ENCODE results near the gene ENG. TPM values are rescaled to one million over a fixed set of nuclear protein-coding genes. Genes with fewer than 3 reads are reported as not detected.
"Not testable (repeated sequence)": the region's sequence is repeated elsewhere in the genome, so short reads cannot be mapped to it uniquely, and the experiment has no call there.

The ENG gene
- total RNA-seq, 3 donors from 2014 or later, result 10.7 to 20.3 (median 14.8) TPM

DNA sequence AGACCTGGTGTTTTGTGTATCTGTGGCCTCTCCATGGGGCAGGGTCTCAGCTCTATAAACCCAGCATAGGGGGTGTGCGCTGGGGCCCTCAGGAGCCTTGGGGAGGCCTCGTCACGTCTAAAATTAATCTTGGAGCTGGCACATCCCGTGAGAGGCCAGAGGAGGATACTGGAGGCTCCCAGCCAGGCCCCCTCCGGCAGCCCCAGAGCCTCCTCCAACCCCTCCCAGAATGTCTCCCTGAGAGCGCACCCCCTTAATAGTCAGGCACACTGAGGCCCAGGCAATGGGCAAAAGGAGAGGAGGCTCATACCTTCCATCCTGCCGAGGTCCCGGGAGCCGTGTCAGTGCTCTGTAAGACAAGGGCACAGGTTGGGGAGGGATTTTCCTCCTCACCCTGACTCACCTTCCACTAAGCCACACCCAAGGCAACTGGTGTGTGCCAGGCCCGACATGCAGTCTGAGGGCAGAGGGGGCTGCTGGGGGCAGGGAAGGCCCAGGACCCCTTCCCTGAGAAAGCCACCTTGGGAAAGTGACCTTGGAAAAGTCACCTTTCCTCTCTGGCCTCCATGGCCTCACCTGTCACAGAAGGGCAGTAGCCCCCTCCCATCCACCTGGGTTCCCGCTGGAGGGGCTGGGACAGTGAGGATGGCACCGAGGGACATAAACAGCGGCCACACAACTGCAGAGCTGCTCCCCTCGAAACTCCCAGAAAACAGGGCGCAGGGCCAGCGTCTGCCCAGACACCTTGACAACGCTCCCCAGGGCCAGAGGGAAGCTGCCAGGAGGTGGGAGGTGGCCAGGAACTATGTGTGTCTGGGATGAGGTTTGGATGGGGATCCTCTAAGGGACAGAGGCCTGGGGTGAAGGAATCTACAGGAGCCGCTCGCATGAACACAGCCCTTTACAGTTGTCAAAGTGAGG is 20.1 kb upstream of the ENG start:
- Mint-ChIP-seq H3K36me3 (ENCODE audit: insufficient read depth) (peaks cover 2% of the 10 kb centered on the region), H3K4me1 (ENCODE audit: low read depth) (peaks cover 2% of the 10 kb centered on the region), H3K9me3 (no peaks in the 10 kb centered on the region), H3K4me3 (no peak overlapping the region), H3K27me3 (ENCODE audit: low read depth) (no peaks in the 10 kb centered on the region)
- DNase-seq (no peak), ATAC-seq (no peak)

DNA sequence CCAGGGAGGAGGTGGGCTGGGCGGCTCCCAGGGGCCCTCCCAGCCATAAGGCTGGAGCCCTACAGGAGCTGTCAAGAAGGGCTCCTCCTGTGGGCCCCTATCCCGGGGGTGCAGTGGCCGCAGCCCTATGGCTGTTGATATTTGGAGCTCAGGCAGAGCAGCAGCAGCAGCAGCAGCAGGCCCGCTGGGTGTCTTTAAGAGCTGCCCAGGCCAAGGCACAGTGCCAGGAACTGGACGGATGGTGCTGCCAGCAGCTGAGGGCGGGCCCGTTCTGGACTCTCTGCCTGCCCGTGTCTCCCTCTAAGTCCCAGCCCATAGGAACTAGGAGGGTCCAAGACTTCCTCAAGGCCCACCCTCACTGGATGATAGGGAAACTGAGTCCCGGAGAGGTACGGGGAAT is 19.4 kb upstream of the ENG start:
- ATAC-seq (no peak), DNase-seq (no peak)
- Mint-ChIP-seq H3K36me3 (ENCODE audit: insufficient read depth) (peaks cover 2% of the 10 kb centered on the region), H3K4me3 (no peak overlapping the region), H3K27me3 (ENCODE audit: low read depth) (no peaks in the 10 kb centered on the region), H3K9me3 (no peaks in the 10 kb centered on the region), H3K4me1 (ENCODE audit: low read depth) (peaks cover 2% of the 10 kb centered on the region)

DNA sequence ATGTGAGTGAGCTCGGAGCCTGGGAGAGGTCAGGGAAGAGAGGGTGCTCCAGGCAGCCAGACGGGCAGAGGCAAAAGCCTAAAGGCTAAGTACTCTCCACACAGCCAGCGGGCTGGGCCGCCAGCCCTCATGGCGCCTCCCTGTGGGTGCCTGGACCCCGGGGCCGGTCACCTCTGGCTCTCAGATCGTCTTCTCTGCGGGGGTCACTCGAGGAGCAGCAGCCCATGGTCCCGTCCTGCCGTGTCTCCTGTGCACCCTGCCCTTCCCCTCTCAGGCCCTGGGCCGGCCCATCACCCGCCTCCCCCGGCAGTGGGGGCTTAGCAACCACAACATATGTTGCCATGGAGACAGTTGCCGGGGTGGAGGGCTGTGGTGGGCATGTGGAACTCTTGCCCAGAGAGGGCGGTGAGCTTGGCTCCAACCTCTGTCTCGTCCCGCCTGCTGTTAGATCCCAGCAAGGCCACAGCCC is 18.8 kb upstream of the ENG start:
- H3K27me3 Mint-ChIP-seq (ENCODE audit: low read depth), result no peaks in the 10 kb centered on the region
- H3K36me3 Mint-ChIP-seq (ENCODE audit: insufficient read depth), result peaks cover 2% of the 10 kb centered on the region
- H3K4me1 Mint-ChIP-seq (ENCODE audit: low read depth), result peaks cover 2% of the 10 kb centered on the region
- ATAC-seq (no peak), DNase-seq (no peak)
- no peak overlapping the region for H3K4me3 Mint-ChIP-seq
- H3K9me3 Mint-ChIP-seq, result no peaks in the 10 kb centered on the region

DNA sequence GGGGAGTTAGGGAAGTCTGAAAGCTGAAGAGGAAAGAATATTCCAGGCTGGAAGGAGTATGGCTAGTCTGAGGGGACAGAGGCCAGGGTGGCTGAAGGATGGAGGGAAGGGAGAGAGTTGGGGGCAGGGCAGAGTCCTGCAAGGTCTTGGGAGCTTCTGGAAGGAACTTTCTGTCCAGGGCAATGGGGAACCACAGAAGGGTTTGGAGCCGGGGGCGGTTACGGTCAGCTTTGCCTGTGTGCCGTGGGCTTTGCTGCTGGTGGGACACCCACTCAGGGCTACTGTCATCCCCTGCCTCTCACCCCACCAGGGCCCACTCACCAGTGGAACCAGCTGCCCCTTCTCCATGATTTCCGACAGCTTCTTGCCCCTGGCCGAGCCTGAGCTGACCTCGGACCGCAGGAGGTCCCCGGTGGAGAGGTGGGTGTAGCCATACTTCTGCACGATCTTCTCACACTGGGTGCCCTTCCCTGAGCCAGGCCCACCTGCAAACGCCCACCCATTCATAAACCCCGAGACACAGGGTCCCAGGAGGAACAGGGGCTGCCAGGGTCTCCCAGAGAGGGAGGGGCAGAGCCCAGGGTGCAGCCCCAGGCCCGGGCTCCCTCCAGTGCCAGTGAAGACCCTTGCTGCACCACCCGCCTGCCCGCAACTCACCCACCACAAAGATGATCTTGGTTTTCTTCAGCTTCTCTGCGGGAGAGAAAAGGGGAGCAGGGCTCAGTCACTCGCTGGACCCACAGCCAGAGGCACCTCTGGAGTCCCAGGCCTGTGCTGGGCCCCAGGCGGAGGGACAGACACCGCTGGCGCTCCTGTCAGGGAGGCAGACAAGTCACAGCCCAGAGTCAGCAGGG is 18.1 kb upstream of the ENG start:
- DNase-seq (no peak), ATAC-seq (no peak)
- no peaks in the 10 kb centered on the region for H3K27me3 Mint-ChIP-seq (ENCODE audit: low read depth)
- H3K4me1 Mint-ChIP-seq (ENCODE audit: low read depth), result peaks cover 2% of the 10 kb centered on the region
- H3K9me3 Mint-ChIP-seq, result no peaks in the 10 kb centered on the region
- peaks cover 2% of the 10 kb centered on the region for H3K36me3 Mint-ChIP-seq (ENCODE audit: insufficient read depth)
- no peak overlapping the region for H3K4me3 Mint-ChIP-seq

DNA sequence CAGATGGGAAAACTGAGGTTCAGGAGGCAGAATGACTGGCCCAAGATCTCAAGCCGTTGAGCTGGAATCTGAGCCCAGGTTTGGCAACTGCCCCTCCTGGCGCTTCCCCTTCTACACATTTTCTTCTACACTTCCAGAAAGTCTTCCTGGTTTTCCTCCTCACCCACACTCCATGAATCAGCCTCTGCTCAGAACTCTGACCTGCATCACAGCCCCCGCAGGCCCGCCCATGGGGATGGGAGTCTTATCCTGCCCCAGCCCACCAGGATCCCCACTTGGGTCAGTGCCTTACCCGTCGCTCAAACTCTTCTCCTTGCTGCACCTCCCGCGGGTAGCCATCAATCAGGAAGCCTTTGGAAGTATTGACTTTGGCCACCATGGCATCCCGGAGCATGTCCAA is 17.1 kb upstream of the ENG start:
- peaks cover 2% of the 10 kb centered on the region for H3K36me3 Mint-ChIP-seq (ENCODE audit: insufficient read depth)
- ATAC-seq (no peak), DNase-seq (no peak)
- H3K4me3 Mint-ChIP-seq, result no peak overlapping the region
- H3K27me3 Mint-ChIP-seq (ENCODE audit: low read depth), result no peaks in the 10 kb centered on the region
- H3K9me3 Mint-ChIP-seq, result no peaks in the 10 kb centered on the region
- no peaks in the 10 kb centered on the region for H3K4me1 Mint-ChIP-seq (ENCODE audit: low read depth)

DNA sequence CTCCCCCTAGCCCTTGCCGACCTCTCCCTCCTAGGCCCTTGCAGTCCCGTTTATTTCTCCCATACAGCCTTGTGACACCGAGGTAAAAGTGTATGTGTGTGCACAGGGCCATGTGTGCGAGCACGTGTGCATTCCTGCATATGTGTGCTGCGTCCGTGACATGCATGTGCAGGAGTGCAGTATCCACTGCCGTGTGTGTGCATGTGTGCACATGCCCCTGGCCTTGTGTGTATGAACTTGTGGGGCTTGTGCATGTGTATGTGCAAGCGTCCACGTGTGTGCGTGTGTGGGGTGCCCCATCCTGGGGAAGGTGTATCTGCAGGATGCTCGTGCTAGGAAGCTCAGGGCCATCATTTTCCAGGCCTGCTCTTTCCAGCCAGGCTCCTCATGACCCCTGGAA is 16.4 kb upstream of the ENG start:
- peaks cover 3% of the 10 kb centered on the region for H3K4me1 Mint-ChIP-seq (ENCODE audit: low read depth)
- DNase-seq (no peak), ATAC-seq (no peak)
- H3K27me3 Mint-ChIP-seq (ENCODE audit: low read depth), result no peaks in the 10 kb centered on the region
- H3K4me3 Mint-ChIP-seq, result no peak overlapping the region
- H3K9me3 Mint-ChIP-seq, result no peaks in the 10 kb centered on the region
- H3K36me3 Mint-ChIP-seq (ENCODE audit: insufficient read depth), result peaks cover 2% of the 10 kb centered on the region

DNA sequence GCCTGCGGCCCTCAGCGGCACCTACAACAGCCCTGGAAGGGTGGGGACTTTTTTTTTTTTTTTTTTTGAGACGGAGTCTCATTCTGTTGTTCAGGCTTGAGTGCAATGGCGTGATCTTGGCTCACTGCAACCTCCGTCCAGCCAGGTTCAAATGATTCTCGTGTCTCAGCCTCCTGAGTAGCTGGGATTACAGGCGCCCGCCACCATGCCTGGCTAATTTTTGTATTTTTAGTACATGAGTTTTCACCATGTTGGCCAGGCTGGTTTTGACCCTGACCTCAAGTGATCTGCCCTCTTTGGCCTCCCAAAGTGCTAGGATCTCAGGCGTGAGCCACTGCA is 15.7 kb upstream of the ENG start:
- DNase-seq; H3K36me3 Mint-ChIP-seq (ENCODE audit: insufficient read depth); H3K9me3 Mint-ChIP-seq; ATAC-seq; H3K27me3 Mint-ChIP-seq (ENCODE audit: low read depth); H3K4me3 Mint-ChIP-seq: not testable (repeated sequence)
- H3K4me1 Mint-ChIP-seq (ENCODE audit: low read depth), result peaks cover 11% of the 10 kb centered on the region

DNA sequence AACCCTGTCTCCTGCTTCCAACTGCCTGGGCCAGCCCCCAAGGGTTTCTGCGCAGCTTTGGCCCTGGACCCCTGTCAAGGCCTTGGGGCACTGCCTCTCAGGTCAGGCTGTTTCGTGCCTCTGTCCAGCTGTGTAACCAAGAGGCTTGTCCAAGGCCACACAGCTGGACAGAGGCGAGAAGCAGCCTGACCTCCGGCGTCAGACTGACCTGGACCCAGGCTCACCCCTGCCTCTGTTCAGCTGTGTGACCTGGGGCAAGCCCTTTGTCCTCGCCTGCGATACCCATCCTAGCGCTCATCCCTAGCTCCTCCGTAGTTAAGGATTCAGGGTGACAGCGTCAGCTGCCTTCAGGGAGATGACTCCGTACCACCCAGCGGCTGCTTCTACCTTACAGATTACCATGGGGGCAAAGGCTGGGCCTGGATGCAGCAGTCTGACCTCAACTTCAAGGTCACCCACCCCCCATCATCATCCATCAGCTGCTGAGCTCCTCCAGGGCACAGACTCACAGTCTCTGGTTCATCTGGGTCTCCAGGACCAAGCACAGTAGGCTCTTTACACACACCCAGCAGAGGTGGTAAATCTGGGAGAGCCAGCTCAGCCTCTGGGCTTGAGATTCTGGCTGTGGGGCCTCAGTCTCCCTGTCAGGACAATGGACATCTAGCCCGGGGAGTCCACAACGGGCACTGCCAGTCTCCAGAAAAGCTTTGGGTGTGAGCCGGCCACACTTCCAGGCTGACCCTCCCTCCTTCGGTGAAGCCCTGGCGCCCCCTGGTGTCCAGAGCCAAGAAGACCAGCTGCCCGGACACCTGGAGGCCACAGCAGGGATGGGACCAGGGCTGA is 15.1 kb upstream of the ENG start:
- Mint-ChIP-seq H3K4me3 (no peak overlapping the region), H3K9me3 (no peaks in the 10 kb centered on the region), H3K36me3 (ENCODE audit: insufficient read depth) (peaks cover 2% of the 10 kb centered on the region), H3K27me3 (ENCODE audit: low read depth) (no peaks in the 10 kb centered on the region), H3K4me1 (ENCODE audit: low read depth) (peaks cover 17% of the 10 kb centered on the region)
- ATAC-seq, result peak; percentile 62 to 67
- peak; percentile 77 for DNase-seq

DNA sequence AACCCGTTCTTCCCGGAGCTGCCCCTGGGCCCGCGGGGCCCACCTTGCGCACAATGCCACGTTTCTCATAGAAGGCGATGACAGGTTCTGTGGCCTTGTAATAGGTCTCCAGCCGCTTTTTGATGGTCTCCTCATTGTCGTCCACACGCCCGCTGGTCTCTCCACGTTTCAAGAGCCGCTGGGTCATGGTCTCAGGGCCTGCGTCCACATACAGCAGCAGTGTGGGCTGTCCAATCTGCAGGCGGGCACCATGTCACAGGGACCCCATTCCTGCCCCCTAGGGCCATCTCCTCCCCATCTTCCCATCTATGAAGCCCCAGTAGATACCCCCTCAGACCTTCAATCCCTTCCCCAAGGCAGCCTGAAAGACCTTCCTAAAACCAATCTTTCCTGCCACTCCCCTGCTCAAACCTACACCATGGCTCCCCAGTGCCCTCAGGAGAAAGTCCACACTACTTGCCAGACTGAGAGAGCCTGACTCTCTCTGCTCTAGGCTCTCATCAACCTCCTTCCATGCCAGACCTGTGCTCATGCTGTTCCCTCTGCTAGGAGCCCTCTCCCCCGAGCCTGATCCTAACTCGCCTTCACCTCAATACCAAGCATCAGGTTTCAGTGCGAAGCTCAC is 13.9 kb upstream of the ENG start:
- no peak for DNase-seq
- Mint-ChIP-seq H3K27me3 (ENCODE audit: low read depth) (no peaks in the 10 kb centered on the region), H3K36me3 (ENCODE audit: insufficient read depth) (peaks cover 2% of the 10 kb centered on the region), H3K9me3 (no peaks in the 10 kb centered on the region), H3K4me3 (no peak overlapping the region), H3K4me1 (ENCODE audit: low read depth) (peaks cover 17% of the 10 kb centered on the region)
- no peak for ATAC-seq

DNA sequence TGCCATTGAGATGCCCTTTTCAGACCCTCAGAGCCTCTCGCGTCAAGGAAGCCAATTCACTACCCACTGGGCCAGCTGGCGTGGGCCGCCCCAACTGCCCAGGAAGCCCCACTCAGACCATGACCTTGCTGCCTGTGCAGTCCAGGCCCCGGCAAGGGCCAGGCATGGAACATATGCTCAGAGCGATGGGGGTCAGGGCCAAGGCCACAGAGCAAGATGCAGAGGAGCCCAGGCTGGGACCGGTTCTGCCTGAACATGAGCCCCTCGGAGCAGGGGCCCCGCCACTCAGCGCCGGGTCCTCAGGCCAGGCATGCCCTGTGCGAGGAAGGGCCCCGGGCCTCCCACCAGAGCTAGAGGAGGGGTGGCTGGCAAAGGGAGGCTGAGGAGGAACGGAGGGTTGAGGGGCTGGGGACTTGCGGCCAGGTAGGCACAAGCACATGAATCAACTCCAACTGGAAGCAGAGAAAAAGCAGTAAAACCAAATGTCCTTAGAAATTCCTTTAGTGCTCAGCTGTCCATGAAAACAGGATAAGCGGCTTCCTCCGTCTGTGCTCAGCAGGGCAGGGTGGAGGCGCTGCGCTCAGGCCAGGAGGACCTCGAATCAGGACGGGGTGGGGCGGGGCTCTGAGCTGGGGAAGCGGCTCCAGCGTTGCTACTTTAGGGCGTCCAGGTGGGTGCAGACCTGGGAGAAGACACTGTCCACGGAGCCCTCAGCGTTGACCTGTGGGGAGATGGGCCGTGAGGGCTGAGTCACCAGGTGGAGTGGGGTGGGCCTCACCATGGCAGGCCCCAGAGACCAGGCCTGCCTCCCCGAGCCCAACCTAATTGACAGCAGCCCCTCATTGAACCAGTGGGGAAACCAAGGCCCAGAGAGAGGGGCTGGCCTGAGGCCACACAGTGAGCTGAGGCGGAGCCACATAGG is 13.2 kb upstream of the ENG start:
- no peak for DNase-seq
- no peak for ATAC-seq
- no peaks in the 10 kb centered on the region for H3K27me3 Mint-ChIP-seq (ENCODE audit: low read depth)
- H3K9me3 Mint-ChIP-seq, result no peaks in the 10 kb centered on the region
- H3K36me3 Mint-ChIP-seq (ENCODE audit: insufficient read depth), result peaks cover 2% of the 10 kb centered on the region
- H3K4me3 Mint-ChIP-seq, result no peak overlapping the region
- H3K4me1 Mint-ChIP-seq (ENCODE audit: low read depth), result peaks cover 23% of the 10 kb centered on the region

DNA sequence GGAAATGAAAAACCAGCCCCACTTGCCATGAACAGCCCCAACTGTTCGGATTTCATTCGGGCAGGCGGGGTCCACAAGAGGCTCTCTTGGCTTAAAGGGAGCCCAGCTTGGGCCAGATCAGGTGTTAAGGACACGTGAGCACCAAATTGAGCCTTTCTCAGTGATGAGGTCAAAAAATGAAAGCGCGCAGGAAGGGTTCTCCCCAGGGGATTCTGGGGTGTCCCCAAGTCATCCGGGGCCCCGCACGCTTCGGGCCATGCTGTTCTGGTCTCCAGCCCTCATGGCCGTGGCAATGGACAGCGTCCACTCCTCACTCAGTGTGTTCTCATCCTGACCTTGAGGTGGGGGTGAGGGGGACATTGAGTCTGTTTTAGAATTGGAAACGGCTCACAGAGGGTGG is 12.1 kb upstream of the ENG start:
- H3K4me3 Mint-ChIP-seq, result no peak overlapping the region
- H3K9me3 Mint-ChIP-seq, result no peaks in the 10 kb centered on the region
- peaks cover under 1% of the 10 kb centered on the region for H3K36me3 Mint-ChIP-seq (ENCODE audit: insufficient read depth)

DNA sequence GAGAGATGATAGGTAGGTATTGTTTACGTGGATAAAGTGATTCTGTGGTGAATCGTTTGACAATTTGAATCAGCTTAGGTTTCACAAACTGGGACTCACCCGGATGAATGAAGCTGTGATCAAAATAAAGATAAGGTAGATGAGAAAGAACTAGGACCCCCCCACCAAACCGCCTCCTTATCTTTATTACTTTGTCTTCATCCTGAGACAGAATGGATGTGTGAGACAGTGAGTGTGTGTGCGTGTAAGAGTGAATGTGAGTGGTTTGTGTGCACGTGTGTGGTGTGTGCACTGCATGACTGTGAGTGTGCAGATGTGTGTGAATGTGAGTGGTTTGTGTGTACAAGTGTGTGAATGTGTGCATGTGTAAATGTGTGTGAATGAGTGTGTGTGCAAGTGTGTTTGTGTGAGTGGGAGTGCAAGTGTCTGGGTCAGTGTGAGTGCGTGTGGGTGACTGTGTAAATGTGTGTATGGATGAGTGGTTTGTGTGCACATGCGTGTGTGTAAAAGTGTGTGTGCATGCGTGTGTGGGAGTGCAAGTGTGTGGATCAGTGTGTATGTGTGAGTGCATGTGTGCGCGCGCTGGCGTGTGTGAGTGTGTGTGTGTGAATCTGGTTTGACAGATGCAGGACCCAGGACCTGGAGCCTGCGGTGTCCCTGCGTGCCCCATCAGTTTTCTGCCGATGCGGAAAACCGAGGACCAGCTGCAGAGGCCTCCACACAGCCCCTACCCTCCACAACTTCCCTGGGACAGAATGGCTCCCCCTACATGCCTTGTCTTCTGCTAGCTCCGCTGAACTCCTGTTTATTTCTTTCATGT is 11.4 kb upstream of the ENG start:
- DNase-seq (no peak), ATAC-seq (peak; percentile 74 to 80)
- H3K36me3 Mint-ChIP-seq (ENCODE audit: insufficient read depth), result no peaks in the 10 kb centered on the region
- no peaks in the 10 kb centered on the region for H3K9me3 Mint-ChIP-seq
- H3K4me1 Mint-ChIP-seq (ENCODE audit: low read depth), result peaks cover 41% of the 10 kb centered on the region
- no peak overlapping the region for H3K4me3 Mint-ChIP-seq
- no peaks in the 10 kb centered on the region for H3K27me3 Mint-ChIP-seq (ENCODE audit: low read depth)

More for the DNA sequence above, 12.1 kb upstream of the ENG start:
- Mint-ChIP-seq H3K4me1 (ENCODE audit: low read depth) (peaks cover 34% of the 10 kb centered on the region), H3K27me3 (ENCODE audit: low read depth) (no peaks in the 10 kb centered on the region)
- ATAC-seq (no peak), DNase-seq (no peak)

Data from activated T-cell treated with anti-CD3 and anti-CD28 coated beads, Interleukin-2, amount 50 U/mL, for 4 hours (primary cell).